HG03457 (cell line): ENCODE data around the gene SNX30.

Experiments used
- ATAC-seq: cut with Tn5 transposase; IDR thresholded peaks from one replicate; pipeline ENCODE4 v1.9.1; 2021; ENCODE audit warnings: moderate number of reproducible peaks; ENCODE audit not compliant: unreplicated experiment

The SNX30 gene

DNA sequence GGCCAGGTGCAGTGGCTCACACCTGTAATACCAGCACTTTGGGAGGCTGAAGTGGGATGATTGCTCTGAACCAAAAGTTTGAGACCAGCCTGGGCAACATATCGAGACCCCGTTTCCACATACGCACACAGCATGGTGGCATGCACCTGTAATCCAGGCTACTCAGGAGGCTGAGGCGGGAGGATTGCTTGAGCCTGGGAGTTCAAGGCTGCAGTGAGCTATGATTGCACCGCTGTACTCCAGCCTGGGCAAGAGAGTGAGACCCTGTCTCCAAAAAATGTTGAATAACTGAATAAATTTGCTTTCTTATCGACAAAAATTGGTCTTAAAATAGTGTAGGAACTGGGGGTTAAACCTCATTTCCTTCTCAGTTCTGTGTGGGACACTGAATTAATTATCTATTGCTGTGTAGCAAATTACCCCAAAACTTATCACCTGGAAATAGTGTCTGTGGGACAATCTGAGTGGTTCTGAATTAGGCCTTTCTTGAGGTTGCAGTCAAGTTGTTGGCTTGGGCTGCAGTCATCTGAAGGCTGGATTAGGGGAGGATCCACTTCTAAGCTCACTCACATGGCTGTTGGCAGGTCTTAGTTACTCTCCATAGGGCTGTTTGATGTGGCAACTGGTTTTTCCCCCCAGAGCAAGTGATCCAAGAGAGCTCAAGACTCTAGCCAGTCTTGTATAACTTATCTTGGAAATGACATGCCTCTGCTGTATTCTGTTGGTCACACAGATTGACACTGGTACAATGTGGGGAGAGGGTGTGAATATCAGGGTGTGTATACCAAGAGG is 2.0 kb downstream of the SNX30 start:
- ATAC-seq, result no peak

DNA sequence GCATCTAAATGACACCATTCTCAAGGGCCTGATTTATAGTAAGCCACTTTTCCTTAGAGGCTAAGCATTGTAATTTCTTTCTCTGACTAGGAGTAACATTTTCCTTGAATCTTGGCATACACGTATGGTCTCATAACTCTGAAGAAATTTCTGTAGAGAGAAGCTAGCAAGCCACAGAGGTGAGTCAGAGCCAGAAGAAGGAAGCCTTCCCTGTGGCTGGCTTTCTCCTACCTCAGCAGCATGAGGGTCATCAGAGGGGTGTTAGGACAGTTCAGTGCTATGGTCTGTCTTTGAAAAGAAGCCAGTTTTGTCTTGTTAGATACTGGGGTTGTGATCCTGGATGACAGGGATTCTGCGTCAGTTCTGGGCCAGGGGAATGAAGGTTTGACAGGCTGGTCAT is 3.2 kb downstream of the SNX30 start:
- ATAC-seq, result no peak

DNA sequence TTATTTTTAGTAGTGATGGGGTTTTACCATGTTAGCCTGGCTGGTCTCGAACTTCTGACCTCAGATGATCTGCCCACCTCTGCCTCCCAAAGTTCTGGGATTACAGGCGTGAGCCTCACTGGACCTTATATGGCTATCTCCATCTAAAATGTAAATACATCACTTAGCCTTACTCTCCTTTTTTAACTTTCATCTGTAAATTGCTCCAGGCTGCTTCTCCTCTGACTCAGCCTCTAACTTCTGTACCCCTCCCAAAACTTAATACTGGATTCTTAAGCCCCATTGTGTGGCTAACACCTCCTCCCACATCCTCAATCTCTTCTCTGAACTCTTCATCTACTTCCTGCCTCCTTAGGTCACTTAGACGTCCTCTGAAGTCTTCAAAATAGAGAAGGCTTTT is 4.0 kb downstream of the SNX30 start:
- no peak for ATAC-seq

DNA sequence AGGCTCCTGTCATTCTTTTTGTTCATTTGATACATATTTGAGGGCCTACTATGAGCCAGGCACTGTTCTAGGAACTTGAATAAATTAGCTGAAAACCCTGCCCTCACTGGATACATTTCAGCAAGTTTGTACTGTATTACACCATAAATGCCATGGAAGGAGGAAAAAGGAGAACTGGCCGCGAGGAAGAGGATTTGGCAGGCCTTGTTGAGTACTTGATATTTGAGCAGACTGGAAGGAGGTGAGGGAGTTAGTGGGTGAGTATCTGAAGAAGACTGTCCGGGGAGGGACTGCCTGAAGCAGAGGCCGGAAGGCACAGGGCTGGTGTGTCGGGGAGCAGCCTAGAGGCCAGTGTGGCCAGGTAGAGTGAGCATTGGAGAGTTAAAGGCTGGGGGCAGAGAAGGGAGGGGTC is 4.5 kb downstream of the SNX30 start:
- ATAC-seq, result no peak

DNA sequence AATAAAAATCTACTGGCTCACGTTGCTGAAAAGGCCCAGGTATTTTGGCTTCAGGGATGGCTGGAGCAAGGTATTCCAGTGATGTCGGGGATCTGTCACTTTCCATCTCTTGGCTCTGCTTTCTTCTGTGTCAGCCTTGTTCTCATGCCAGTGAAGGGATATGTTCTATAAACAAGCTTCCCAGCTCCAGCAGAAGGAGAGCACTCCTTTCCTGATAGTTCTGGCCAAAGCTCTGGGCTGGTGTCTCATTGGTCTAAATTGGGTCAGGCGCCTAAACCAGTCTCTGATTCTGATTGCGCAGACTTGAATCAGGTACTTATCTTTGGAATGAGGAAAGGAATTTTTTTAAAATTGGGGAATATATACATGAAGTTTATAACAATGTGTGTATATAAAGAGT is 5.1 kb downstream of the SNX30 start:
- ATAC-seq, result no peak

DNA sequence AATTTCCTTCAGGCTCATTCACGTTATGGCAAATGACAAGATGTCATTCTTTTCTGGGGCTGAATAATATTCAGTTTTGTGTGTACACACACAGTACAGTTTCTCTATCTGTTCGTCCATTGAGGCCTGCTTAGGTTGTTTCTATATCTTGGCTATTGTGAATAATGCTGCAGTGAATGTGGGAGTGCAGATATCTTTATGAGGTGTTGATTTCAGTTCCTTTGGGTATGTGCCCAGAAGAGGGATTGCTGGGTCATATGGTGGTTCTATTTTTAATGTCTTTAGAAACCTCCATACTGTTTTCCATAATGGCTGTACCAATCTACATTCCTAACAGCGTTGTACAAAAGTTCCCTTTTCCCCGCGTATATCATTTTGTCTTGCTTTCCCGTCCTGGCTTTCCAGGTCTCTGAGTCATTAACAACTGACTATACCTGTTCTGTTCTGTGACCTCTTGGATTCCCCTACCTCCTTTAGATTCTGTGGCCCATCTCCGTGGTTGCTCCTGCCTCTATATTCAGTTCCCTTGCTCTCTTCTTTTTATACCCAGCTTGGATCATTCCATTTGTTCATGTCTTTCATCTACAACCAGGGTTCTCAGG is 6.8 kb downstream of the SNX30 start:
- ATAC-seq, result no peak

DNA sequence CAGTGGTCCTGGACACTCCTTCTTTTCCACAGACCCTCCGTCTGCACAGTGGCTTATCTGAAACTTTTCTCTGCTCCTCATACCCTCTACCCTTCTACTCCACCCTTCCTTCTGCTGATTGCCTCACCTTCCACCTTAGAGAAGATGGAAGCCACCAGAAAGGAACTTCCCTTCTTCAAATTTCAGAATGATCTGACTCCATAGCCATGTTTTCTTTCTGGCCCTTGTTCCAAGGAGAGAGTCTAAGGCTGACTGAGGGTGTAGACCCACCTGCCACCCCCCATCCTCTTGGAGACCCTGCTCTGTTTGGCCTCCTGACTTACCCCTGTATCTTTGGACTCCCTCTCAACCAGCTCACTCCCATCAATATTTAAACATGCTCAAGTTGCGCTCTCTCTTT is 7.4 kb downstream of the SNX30 start:
- ATAC-seq, result no peak

DNA sequence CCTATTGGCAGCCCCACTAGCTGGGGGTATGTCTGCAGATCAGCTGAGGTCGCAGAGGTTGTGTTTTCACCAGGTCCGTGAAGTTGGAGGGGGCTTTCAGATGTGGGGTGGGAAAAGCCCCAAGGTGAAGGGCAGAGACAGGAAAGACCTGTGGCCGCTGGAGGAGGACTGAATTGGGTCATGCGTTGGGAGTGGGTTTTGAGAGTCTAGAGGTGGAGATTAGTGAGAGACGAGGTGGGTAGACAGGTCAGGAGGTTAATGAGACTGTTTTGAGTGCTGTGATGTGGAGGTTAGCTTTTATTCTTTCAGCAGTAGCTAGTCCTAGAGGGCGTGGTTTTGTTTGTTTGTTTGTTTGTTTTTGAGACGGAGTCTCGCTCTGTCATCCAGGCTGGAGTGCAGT is 10.3 kb downstream of the SNX30 start:
- ATAC-seq, result no peak

DNA sequence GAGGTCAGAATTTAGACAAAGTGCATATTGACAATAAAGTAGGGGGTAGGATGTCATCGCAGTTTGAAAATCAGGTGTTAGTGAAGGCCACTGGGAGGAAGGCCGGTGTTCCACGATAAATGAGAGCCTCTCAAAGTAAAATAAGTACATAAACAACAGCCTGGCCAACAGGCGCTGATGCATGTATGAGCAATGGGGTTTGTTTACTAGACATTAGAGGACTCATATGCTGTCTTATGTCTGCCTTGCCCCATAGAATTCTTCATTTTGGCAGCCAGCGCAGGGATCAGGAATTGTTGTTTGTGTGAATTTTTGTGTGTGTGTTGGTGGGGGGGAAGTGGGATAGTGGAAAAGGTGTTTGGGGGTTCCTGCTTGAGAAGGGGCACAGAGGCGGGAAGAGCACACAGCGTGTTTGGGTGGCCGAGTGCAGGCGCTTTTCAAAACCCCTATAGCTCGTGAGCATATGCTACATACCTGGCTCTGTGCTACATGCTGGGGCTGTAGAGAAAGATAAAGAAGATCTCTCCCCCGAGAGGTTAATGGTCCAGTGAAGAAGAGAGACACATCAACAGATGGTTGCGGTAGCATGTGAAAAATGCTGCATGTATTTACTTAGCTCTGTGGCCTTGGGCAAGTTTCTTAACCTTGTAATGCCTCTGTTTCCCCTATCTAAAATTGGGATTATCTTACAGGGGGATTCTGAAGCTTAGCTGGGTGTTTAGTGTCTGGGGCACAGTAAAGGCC is 11.5 kb downstream of the SNX30 start:
- no peak for ATAC-seq

DNA sequence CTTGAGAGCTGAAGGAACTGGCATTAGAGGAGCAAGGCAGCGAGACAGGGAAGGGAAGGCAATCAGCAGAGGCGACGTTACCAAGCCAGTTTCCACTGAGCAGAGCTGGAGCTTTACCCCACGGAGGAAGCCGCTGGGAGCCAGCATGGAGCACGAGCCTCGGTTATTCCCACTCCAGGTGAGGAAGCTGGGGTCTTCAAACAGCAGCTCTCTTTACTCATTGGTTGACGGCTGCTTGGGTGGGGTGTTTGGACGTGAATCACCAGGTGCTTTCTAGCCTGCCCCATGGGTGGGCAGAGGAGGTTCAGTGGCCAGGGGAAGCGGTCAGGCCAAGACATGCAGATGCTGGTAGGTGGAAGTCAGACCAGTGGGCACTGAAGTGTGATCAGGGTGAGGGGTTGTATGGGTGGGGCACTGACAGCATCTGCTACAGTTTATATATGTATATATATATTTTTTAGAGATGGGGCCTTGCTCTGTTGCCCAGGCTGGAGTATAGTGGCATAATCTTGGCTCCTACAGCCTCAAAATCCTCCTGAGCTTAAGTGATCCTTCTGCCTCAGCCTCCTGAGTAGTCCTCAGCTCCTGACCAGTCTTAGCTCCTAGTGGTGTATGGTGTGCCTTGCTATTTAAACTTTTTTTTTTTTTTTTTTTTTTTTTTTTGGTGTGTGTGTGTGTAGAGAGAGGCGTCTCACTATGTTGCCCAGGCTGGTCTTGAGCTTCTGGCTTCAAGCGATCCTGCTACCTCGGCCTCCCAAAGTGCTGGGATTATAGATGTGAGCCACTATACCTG is 12.4 kb downstream of the SNX30 start:
- no peak for ATAC-seq

DNA sequence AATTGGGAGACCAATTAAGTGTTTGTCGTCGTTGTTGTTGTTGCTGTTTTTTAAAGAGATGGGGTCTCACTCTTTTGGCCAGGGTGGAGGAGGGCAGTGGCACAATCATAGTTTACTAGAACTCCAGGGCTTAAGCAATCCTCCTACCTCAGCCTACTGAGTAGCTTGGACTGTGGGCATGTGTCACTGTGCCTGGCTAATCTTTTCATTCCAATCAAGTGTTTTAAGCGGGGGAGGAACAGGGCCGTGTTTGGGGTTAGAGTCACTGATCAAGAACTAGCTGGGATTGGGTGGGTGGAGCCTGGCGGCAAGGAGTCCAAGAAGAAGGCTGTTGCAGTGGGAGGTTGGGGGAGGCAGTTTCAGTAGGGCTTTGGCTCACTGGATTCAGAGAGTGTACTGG is 13.8 kb downstream of the SNX30 start:
- no peak for ATAC-seq

DNA sequence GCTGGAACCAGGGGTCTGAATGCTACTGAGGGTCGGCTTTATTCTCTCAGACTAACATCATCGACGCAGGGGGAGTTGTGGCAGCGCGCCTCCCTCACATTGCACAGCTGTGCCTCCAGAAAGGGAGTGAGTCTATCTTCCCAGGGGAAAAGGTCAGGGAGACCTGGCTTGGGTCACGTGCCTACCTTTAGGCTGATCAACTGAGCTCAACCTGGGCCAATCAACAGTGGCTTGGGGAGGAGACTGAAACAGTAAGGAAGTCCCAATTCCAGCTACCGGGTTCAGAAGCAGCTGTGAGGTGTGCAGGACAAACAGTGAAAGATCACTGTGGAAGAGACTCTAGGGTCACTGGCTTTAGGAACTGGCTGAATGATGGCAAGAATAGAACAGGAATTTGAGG is 14.3 kb downstream of the SNX30 start:
- no peak for ATAC-seq

DNA sequence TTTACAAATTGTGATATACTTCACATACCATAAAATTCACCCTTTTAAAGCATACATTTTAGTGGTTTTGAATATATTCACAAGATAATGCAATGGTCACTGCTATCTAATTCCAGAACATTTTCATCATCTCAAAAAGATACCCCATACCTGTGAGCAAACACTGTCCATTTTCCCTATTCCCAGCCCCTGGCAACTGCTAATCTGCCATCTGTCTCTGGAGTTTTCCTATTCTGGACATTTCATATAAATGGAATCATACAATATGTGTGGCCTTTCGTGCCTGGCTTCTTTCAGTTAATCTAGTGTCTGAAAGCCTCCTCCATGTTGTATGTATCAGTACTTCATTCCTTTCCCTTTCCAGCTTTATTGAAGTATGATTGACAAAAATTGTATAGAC is 14.7 kb downstream of the SNX30 start:
- no peak for ATAC-seq

DNA sequence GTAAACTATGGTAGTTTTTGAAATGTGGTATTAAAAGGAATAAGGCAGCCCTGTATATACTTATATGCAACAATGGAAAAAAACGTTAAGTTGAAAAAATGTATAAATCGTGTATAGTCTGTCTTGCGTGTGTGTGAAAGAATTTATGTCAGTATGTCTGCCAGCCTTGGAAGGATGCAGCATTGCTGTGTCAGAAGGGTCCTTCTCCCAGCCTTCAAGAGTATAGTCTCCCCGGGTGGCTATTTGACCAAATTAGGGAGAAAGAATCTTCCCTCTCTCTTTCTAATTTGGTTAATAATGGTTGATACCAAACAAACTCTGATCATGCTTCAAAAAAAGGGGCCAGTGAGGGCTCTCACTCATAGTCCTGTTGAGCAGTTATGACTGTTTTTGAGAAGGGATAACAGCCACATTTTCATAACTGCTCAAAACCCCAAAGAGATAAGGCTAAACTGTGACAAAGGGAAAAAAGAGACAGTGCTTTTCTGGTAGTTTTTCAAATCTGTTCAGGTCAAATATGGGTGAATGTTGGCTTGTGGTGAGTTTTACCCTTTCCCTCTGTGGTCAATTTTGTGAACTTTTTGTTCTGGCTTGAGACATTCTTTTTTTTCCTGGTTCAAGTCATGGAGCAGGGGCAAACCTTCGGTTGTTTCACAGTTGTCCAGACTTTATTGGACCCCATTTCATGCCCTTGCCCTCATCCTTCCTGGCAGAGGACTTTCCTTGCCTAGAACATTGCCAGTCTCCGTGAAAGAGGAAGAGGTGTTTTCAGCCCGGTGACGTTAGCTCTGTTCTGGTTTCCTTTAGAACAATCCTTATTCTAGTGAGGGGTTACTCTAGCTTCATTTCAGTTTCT is 21.0 kb downstream of the SNX30 start:
- no peak for ATAC-seq

DNA sequence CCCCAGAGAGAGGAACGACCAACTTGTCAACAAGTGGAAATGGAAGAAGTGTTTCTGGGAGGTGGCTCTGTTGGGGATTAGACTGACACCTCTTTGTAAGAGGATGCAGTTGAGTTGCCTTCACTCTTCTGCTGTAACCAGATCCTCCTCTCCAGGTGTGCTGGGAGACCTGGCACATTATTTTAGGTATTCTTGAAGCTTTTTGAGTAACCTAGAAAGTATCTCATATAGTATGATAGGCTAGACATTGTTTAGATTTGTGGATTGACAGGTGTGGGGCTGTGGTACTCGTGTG is 21.6 kb downstream of the SNX30 start:
- ATAC-seq, result no peak

DNA sequence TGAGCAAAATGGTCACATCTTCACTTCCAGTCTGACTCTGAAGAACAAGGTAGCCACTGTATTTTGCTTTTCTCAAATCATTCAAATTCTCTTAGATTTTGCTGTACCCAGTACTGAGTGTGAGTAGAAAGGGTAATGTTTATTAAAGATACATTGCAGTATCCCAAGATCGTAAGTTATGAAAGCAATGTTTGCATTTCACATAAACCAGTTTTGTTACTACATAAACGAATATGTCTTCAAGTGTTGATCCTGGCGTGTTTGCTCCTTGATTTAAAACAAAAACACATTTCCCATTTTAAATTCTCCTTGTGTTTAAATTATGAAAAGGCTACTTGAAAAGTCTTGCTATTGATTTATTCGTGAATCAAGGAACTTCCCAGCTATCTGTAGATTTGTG is 22.0 kb downstream of the SNX30 start:
- ATAC-seq, result no peak

DNA sequence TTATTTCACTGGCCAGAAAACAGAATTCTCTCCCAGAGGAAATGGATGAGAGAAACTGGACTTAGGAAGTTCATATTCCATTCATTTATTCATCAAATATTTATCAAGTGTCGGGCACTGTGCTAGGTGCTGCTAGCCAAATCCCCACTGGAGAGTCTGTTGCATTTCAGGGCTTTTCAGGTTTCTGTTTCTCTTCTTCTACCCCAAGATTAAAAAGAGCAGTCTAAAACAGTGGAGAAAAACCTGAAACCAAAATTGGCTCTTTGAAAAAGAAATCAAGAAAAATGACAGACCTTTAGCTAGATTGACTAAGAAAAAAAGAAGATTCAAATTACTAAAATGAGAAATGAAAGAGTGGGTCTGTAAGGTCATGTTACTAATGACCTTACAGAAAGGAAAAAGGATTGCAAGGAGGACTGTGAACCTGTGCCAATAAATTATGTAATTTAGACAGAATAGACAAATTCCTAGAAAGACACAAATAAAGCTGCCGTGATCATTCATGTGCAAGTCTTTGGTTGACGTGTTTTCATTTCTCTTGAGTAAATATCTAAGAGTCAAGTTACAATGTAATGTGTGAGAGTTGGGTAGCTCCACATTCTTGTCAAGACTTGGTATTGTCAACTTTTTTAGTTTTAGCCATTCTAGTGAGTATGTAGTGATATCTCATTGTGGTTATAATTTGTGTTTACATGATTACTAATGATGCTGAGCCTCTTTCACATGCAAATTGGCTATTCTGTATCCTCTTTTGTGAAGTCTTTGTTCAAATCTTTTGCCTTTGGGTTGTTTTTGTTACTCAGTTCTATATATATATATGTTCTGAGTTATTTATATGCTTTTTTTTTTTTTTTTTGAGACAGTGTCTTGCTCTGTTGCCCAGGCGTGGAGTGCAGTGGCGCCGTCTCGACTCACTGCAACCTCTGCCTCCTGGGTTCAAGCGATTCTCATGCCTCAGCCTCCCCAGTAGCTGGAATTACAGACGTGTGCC is 23.7 kb downstream of the SNX30 start:
- ATAC-seq, result no peak

DNA sequence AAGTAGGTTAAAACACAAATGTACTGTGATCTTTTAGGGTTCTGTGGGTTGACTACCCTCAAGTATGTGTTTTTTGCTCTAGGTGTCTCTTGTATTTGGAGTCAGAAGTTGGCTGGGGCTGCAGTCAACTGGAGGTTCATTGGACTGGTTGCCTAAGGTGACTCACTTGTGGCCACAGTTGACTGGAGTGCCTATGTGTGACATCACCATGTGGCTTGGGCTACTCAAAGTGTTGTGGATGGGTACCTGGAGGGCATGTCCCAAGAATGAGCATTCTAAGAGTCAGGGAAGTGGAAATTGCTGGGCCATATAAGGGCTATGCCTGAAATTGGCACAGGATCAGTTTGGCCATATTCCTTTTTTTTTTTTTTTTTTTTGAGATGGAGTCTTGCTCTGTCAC is 27.4 kb downstream of the SNX30 start:
- no peak for ATAC-seq

DNA sequence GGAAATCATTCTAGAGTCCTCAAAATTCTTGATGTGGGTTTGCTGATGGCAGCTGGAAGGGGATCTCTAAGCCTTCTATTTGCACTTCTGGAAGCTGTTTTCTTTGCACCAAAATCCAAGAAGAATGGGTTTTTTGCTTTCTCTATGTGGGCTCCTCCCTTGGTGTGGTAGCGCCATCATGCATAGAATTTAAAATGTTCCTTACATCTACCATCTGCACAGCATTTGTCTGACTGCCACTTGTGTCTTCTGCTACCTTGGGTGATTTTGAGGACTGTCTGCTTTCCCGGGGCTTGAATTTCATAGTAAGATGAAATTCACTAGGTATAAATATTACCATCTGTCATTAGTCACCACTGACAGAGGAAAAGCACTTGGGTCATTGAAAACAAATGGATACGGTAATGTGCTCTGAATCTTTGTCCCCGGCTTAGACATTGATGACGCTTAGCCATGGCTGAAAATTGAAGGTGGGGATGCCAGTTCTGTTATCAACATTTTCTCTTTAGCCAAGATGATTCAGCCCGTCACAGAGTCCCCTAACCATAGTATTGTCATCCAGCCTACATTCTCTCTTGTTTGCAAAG is 30.0 kb downstream of the SNX30 start:
- no peak for ATAC-seq
